Fibroblast of peridontal ligament (primary cell): ENCODE results near the gene CNBP.

Experiments
- DNase-seq: peaks from one replicate; pipeline ENCODE4 v3.0.0-alpha.2; 2010; ENCODE audit errors: extremely low read depth

Gene CNBP

DNA sequence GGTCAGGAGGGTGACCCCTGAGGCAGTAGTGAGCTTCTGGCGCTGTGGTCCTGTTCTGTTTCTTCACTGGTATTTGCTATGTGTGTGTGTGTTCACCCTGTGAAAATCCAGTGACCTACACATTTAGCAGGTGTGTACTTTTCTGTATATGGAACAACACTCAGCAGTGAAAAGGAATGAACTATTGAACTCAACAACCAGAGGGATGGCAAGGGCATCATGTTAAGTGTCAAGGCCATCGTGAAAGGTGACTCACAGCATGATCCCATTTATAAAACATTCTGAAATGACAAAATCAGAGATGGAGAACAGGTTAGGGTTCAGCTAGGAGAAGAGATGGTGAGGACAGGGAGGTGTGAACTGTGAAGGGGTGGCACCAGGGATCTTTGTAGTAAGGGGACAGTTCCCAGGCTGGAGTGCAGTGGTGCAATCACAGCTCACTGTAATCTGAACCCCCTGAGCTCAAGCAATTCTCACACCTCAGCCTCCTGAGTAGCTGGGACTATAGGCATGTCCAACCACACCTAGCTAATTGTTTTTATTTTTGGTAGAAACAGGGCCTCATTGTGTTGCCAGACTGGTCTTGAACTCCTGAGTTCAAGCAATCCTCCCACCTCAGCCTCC is 52.1 kb downstream of the CNBP start:
- DNase-seq, result no peak

DNA sequence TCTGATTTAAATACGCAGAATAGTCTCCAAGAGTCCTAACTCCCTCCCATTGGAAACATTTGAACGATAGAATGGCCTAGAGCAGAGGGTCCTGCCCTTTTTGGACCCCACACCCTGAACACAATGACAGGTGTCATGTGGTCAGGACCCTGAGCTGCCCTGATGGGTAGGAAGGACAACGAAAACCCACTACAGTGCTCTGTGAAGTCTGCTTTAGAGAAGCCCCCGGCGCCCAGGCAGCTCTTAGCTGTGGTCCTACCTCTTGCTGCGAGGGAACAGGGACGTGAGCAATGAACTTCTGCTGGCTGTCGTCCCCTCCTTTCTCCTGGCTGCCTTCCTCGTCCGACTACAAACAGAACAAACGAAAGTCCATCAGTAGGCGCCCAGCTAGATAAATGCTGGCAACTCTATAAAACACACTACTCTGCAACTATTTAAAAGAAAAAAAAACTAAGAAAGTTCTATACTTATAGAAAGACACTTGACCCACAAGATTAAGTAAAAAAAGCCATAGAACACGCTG is 53.3 kb downstream of the CNBP start:
- no peak for DNase-seq

- DNase-seq, result no peak
Observed at GRCh38 chr3:129128357-129129155, 55.1 kb downstream of the CNBP start.

GRCh38 chr3:129126726-129127280 is 56.9 kb downstream of the CNBP start:
- no peak for DNase-seq

- peak; percentile 55 for DNase-seq
Observed at GRCh38 chr3:129123314-129124060, 60.2 kb downstream of the CNBP start.

- peak; percentile 11 for DNase-seq
Observed at GRCh38 chr3:129122412-129123011, 61.2 kb downstream of the CNBP start.

DNA sequence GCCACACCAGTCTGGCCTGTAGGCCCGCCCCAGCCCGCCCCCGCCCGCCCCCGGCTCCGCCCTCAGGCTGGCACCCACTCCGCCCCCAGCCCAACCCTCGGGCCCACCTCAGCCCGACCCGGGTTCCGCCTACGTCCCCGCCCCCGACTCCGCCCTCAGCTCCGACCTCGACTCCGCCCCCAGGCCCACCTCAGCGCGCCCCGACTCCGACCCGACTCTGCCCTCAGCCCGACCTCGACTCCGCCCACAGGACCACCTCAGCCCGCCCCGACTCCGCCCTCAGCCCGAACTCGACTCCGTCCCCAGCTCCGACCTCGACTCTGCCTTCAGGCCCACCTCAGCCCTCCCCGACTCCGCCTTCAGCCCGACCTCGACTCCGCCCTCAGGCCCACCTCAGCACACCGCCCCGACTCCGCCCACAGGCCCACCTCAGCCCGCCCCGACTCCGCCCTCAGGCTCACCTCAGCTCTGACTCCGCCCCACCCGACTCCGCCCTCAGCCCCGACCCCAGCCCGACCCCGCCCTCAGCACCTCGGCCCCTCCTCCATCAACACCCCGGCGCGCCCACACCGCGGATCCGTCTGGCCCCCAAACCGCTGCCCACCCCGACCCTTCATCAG is 61.8 kb downstream of the CNBP start, which contains the start of gene RAB43:
Gene RAB43 (minus strand): TSS at position 13 of the 620 bp plus-strand sequence. CDS start 315 bp downstream, outside the sequence.
- DNase-seq, result peak; percentile 65

DNA sequence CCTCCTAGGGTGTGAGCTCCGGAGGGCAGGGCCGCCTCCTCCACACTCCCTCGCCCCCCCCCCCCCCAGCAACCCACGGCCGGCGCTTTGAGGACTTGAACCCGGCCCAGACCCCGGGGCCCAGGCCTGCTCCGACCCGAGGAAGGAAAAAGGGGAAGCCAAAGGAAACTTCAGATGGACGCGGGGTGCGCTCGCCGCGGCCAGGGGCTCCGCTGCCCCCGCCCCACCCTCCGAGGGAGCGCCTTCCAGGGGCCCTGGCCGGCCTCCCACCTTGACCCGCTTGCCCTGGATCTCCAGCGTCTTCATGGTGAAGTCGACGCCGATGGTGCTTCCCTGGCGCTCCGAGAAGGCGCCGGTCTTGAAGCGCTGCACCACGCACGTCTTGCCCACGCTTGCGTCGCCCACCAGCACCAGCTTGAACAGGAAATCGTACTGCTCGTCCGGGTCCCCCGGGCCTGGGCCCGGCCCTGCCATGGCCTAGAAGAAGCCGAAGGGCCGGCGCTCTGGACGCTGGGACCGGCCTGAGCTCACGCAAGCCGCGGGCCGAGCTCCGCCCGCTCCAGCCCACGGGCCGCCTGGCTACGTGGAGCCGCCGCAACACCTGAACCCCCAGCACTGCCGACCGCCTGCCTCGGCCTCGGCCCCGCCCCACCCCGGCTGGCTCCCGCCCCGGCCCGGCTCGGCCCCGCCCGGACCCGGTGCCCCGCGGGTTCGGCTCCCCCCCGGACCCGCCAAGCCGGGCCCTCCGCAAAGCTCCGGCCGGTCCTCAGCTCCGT is 62.5 kb downstream of the CNBP start:
- peak; percentile 9 for DNase-seq

GRCh38 chr3:129120254-129121004 is 63.3 kb downstream of the CNBP start:
- peak; percentile 80 for DNase-seq

- no peak for DNase-seq
Observed at GRCh38 chr3:129119365-129120100, 64.2 kb downstream of the CNBP start.

DNA sequence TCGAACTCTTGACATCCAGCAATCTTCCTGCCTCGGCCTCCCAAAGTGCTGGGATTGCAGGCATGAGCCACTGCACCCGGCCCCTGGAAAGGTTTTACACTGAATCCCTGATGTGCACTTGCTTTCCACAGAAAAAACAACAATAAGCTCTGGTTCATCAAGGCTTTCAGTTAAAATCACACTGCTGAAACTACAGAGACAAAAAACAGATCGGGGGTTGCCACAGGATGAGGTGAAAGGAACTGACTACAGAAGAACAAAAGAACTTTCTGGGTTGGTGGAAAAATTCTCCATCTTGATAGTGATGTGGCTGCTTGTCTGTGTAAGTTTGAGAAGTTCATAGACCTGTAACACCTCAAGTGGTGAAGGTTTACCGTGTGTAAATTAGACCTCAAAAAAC is 65.0 kb downstream of the CNBP start:
- DNase-seq, result no peak
